Heart right ventricle (tissue), 16 donors: ENCODE measurements around the gene RYR1. TPM values are rescaled to one million over a fixed set of nuclear protein-coding genes. Genes with fewer than 3 reads are reported as not detected.

Source experiments
- ATAC-seq, 8 donors: fragments of 200-7000 bp; cut with Tn5 transposase; one replicate each; pipeline ENCODE4 v1.9.1; 2020; ENCODE audit warnings: mild to moderate bottlenecking in 8 of 8, moderate library complexity in 8 of 8, moderate number of reproducible peaks in 1 of 8
- DNase-seq, 2 donors: peaks; one replicate each; pipeline ENCODE4 v3.0.0-alpha.2; 2020
- H3K27ac ChIP-seq, 10 donors: fragments of 200-600 bp; sonication (generic) in 2 of 10; one replicate each; pipeline versions ENCODE4 v1.5.0 to v1.8.0; 2020 to 2022; ENCODE audit warnings: mild to moderate bottlenecking in 3 of 10
- H3K27me3 ChIP-seq, 7 donors: fragments of 200-600 bp; one replicate each; pipeline ENCODE4 v1.8.0; 2021 to 2022; ENCODE audit warnings: mild to moderate bottlenecking in 2 of 7
- H3K36me3 ChIP-seq, 9 donors: fragments of 200-600 bp; sonication (generic) in 1 of 9; one replicate each; pipeline versions ENCODE4 v1.5.0 to v1.8.0; 2020 to 2022; ENCODE audit warnings: mild to moderate bottlenecking in 2 of 9
- H3K4me1 ChIP-seq, 9 donors: fragments of 200-600 bp; sonication (generic) in 1 of 9; one replicate each; pipeline versions ENCODE4 v1.5.0 to v1.8.0; 2020 to 2022; ENCODE audit warnings: mild to moderate bottlenecking in 4 of 9
- H3K4me3 ChIP-seq, 10 donors: fragments of 200-600 bp; sonication (generic) in 2 of 10; one replicate each; pipeline versions ENCODE4 v1.5.0 to v1.8.0; 2020 to 2022; ENCODE audit warnings: mild to moderate bottlenecking in 7 of 10, moderate library complexity in 2 of 10
- H3K9me3 ChIP-seq, 11 donors: fragments of 200-600 bp in 10 of 11; sonication (generic) in 2 of 11; one replicate each; pipeline versions ENCODE4 v1.5.0 to v1.8.0; 2013 to 2022; ENCODE audit warnings: mild to moderate bottlenecking in 2 of 11, control low read depth in 1 of 11, moderate library complexity in 1 of 11
- WGBS, 2 donors: extraction: QIAGEN DNeasy Blood & Tissue Kit; methylation state at CpG; one replicate each; pipeline ENCODE4 v1.1.7; 2013; ENCODE audit warnings: inconsistent platforms in 1 of 2; 5-methylcytosine and 5-hydroxymethylcytosine counted together
- intact Hi-C, 10 donors: fragments of 100-400 bp; cut with DNase I; formaldehyde crosslinking; loops; one replicate each; pipeline versions ENCODE4 v1.11.1 to v1.14.2; 2022
- polyA plus RNA-seq, 2 donors: library from polyadenylated mRNA; stranded (reverse); fragments of 200-250 nt; gene quantifications; one replicate each; pipeline ENCODE4 v1.2.3, GENCODE V29; 2013
- total RNA-seq, 10 donors: library from RNA; stranded (reverse); fragmentation: NEBNext Ultra II Directional in 3 of 10; extraction: Animal tissue kit (Norgen Biotek cat#: 25700) in 3 of 10; gene quantifications; one replicate each; pipeline versions ENCODE4 v1.2.1 to v1.2.4, GENCODE V29; 2021 to 2023
- TF ChIP-seq, protein P1 (sequence below), 9 donors: fragments of 200-600 bp; sonication (generic) in 2 of 9; IDR thresholded peaks; one replicate each; pipeline versions ENCODE4 v1.5.0 to v1.8.0; 2021 to 2022; ENCODE audit warnings: antibody characterized with exemption in 9 of 9, mild to moderate bottlenecking in 5 of 9, moderate library complexity in 1 of 9
- donor health status: Arrhythmogenic right ventricular cardiomyopathy.
- donor health status: ischemic (EF 13 %, LVEDD 7.1; RV severe dilation, severe dysfunction).
- donor health status: healthy with polysubstance abuse.
- donor health status: DM: no; HTN: yes; CAD: no.
- donor health status: DM: no; HTN: no; CAD: no.
- donor health status: ischemic (EF 25% LVEDD 6.9; RV normal size, moderate dysfunction).
- donor health status: ischemic (EF 25% LVEDD 5.7; RV mildly dilated, moderate dysfunction).
- donor health status: healthy.
- donor health status: DM: yes; HTN: yes; CAD: no.
- donor health status: Ischemic cardiomyopathy.
- donor health status: ischemic (EF 35%, LVEDD 5.7; RV mildly dilated, moderate dysfunction).
- donor health status: nonischemic (EF 11% LVEDD 7.7; RV severe dilation, severe dysfunction).
- donor health status: DM: yes; HTN: yes; CAD: no.
- donor health status: PGD.
- donor health status: ischemic (EF 29% LVEDD 5.4; RV normal size, mild dysfunction).
- donor health status: nonischemic (EF 23%, LVEDD 6.1; RV moderate dilation, normal function).

RYR1 gene
- total and polyA plus RNA-seq, 12 donors = 0.20 to 1.7 (median 0.74) TPM

DNA sequence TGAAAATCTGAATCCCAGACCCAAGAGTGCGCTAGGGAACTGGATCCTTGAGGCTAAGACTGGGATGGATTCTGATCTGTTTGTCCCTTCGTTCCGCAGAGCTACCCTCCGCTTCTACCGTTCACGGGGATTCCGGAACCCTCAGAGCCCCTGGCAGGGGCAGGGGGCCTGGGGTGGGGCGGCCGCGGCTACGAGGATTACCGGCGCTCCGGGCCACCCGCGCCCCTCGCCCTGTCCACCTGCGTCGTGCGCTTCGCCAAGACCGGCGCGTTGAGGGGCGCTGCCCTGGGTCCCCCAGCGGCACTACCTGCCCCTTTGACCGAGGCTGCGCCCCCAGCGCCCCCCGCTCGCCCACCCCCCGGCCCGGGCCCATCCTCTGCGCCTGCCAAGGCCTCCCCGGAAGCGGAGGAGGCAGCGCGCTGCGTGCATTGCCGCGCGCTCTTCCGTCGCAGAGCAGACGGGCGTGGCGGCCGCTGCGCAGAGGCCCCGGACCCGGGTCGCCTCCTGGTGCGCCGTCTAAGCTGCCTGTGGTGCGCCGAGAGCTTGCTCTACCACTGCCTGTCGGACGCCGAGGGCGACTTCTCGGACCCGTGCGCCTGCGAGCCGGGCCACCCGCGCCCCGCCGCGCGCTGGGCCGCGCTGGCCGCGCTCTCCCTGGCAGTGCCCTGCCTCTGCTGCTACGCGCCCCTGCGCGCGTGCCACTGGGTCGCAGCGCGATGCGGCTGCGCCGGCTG is 37.9 kb upstream of the RYR1 start:
- Histone ChIP-seq H3K9me3 (no peaks in the 10 kb centered on the region), H3K27ac (peak overlapping the region in 1 of 10 donors; percentile 40), H3K27me3 (peaks cover 8 to 91% (median 69%) of the 10 kb centered on the region in 7 donors), H3K4me3 (peak overlapping the region in 1 of 10 donors; percentile 40), H3K4me1 (peaks cover 0 to 18% (median 0%) of the 10 kb centered on the region in 9 donors), H3K36me3 (no peaks in the 10 kb centered on the region)
- no peak for DNase-seq
- intact Hi-C loops = loop anchor here in 1 of 10 donors (10.0 kb wide), 1 partner anchor 529 kb away; no protein-coding TSS in a partner anchor
- TF ChIP-seq, protein P1, sequence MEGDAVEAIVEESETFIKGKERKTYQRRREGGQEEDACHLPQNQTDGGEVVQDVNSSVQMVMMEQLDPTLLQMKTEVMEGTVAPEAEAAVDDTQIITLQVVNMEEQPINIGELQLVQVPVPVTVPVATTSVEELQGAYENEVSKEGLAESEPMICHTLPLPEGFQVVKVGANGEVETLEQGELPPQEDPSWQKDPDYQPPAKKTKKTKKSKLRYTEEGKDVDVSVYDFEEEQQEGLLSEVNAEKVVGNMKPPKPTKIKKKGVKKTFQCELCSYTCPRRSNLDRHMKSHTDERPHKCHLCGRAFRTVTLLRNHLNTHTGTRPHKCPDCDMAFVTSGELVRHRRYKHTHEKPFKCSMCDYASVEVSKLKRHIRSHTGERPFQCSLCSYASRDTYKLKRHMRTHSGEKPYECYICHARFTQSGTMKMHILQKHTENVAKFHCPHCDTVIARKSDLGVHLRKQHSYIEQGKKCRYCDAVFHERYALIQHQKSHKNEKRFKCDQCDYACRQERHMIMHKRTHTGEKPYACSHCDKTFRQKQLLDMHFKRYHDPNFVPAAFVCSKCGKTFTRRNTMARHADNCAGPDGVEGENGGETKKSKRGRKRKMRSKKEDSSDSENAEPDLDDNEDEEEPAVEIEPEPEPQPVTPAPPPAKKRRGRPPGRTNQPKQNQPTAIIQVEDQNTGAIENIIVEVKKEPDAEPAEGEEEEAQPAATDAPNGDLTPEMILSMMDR (IDR thresholded peaks at IDR 0.05) = no peak
- WGBS, 2 donors = 3 to 4% methylated on average over 85 to 86 of the region's 86 CpGs
- ATAC-seq = no peak

- Histone ChIP-seq H3K36me3 (no peaks in the 10 kb centered on the region), H3K9me3 (no peaks in the 10 kb centered on the region), H3K4me3 (no peak overlapping the region), H3K4me1 (peaks cover 0 to 26% (median 8%) of the 10 kb centered on the region in 9 donors), H3K27me3 (peaks cover 8 to 76% (median 65%) of the 10 kb centered on the region in 7 donors), H3K27ac (no peak overlapping the region)
- 45 to 57% methylated on average over 6 to 9 of the region's 9 CpGs for WGBS, 2 donors
- TF ChIP-seq, protein P1 (IDR thresholded peaks at IDR 0.05) = no peak
- ATAC-seq (no peak), DNase-seq (no peak)
- intact Hi-C loops = loop anchor here in 1 of 10 donors (10.0 kb wide), 1 partner anchor 526 kb away; no protein-coding TSS in a partner anchor
Measured at GRCh38 chr19:38399081-38399480, 34.4 kb upstream of the RYR1 start.

- H3K4me1 ChIP-seq = peaks cover 0 to 27% (median 11%) of the 10 kb centered on the region in 9 donors
- peaks cover 8 to 72% (median 61%) of the 10 kb centered on the region in 7 donors for H3K27me3 ChIP-seq
- ATAC-seq (no peak), DNase-seq (no peak)
- intact Hi-C loops = loop anchor here in 1 of 10 donors (10.0 kb wide), 1 partner anchor 525 kb away; no protein-coding TSS in a partner anchor
- H3K36me3 ChIP-seq = peaks cover 0 to under 1% (median 0%) of the 10 kb centered on the region in 9 donors
- H3K9me3 ChIP-seq = no peaks in the 10 kb centered on the region
- H3K27ac ChIP-seq = no peak overlapping the region
- H3K4me3 ChIP-seq = no peak overlapping the region
- WGBS, 2 donors = 74 to 94% methylated on average over 1 of the region's 1 CpG
- TF ChIP-seq, protein P1 (IDR thresholded peaks at IDR 0.05) = no peak
Measured at GRCh38 chr19:38399537-38399936, 34.0 kb upstream of the RYR1 start.

DNA sequence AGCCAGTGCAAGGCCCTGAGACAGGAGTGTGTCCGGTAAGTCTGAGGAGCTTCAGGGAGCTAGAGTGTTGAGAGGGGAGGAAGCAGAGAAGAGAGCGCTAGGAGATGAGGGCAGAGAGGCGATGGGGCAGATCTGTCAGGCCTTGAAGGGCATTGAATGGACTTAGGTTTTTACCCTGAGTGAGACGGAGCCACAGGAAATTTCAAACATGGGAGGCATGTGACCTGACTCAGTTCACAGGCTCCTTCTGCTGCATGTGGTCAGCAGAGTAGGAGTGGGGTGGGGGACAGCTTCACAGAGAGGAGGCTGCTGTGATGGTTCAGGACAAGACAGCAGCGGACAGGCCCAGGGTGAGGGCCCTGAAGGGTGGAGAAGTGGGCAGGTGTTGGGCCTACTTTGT is 33.1 kb upstream of the RYR1 start:
- H3K27ac ChIP-seq = no peak overlapping the region
- DNase-seq (no peak), ATAC-seq (no peak)
- TF ChIP-seq, protein P1 (IDR thresholded peaks at IDR 0.05) = no peak
- H3K9me3 ChIP-seq = no peaks in the 10 kb centered on the region
- H3K36me3 ChIP-seq = peaks cover 0 to 8% (median 5%) of the 10 kb centered on the region in 9 donors
- 73% methylated on average over 5 of the region's 5 CpGs for WGBS, 2 donors
- intact Hi-C loops = loop anchor here (5.0 to 10.0 kb wide), 8 partner anchors 114 to 1074 kb away; partner anchors contain the start of genes MRPS12 (in 3 of the 10), SARS2 (in 3 of the 10), EIF3K (in 1 of the 10) and MAP4K1 (in 1 of the 10)
- peaks cover 8 to 63% (median 52%) of the 10 kb centered on the region in 7 donors for H3K27me3 ChIP-seq
- H3K4me3 ChIP-seq = no peak overlapping the region
- H3K4me1 ChIP-seq = peaks cover 0 to 20% (median 11%) of the 10 kb centered on the region in 9 donors
